Epithelial cell of proximal tubule (primary cell): Measurements from ENCODE around the gene BSG. TPM values are rescaled to one million over a fixed set of nuclear protein-coding genes. Genes with fewer than 3 reads are reported as not detected.
A peak's percentile ranks its signal among the peaks of the same experiment; 100 is the strongest.

ENCODE experiments used
- DNase-seq: peaks from one replicate; pipeline ENCODE4 v3.0.0-alpha.2; 2011; ENCODE audit warnings: low read depth
- H3K4me3 ChIP-seq: 2 replicates; pipeline ENCODE4 v1.5.1; 2011; ENCODE audit warnings: low read depth, mild to moderate bottlenecking, low read length
- CTCF ChIP-seq: conservative IDR thresholded peaks from 2 replicates; pipeline ENCODE4 v1.5.1; 2012; ENCODE audit warnings: low read depth, mild to moderate bottlenecking, low read length
- total RNA-seq: library from RNA; depleted of rRNA; stranded (reverse); fragments of >200 nt; gene quantifications from 2 replicates; pipeline ENCODE4 v1.2.3, GENCODE V29; 2015

The BSG gene
- total RNA-seq, 1 donor from 2014 or later = 705 TPM

GRCh38 chr19:566403-566802 is 6.0 kb upstream of the BSG start:
- no peak overlapping the region for H3K4me3 ChIP-seq
- no peak for TF ChIP-seq CTCF
- DNase-seq = no peak

- no peak for TF ChIP-seq CTCF
- no peak for DNase-seq
- H3K4me3 ChIP-seq = no peak overlapping the region
Measured at GRCh38 chr19:566844-567243, 5.6 kb upstream of the BSG start.

GRCh38 chr19:567296-567900 is 5.0 kb upstream of the BSG start:
- H3K4me3 ChIP-seq = no peak overlapping the region
- TF ChIP-seq CTCF = no peak
- no peak for DNase-seq

- no peak for TF ChIP-seq CTCF
- no peak for DNase-seq
- no peak overlapping the region for H3K4me3 ChIP-seq
Measured at GRCh38 chr19:570251-570686, 2.1 kb upstream of the BSG start.

GRCh38 chr19:570937-571565 is 1.3 kb upstream of the BSG start:
- peak overlapping the region; percentile 61 for H3K4me3 ChIP-seq
- no peak for TF ChIP-seq CTCF
- DNase-seq = no peak

GRCh38 chr19:571566-571974 is 826 bp upstream of the BSG start:
- peak overlapping the region; percentile 61 for H3K4me3 ChIP-seq
- no peak for DNase-seq
- TF ChIP-seq CTCF = no peak

- DNase-seq = no peak
- TF ChIP-seq CTCF = no peak
Measured at GRCh38 chr19:572743-573518, 535 bp downstream of the BSG start.

More at GRCh38 chr19:572743-573518, 535 bp downstream of the BSG start:
- H3K4me3 ChIP-seq = peak overlapping the region; percentile 91
